PC-9 (cell line): ENCODE data around the gene CACNA1S. TPM values are rescaled to one million over a fixed set of nuclear protein-coding genes. Genes with fewer than 3 reads are reported as not detected.

Experiments
- BruUV-seq: library from RNA; stranded (reverse); fragments of 400-500 nt; replicated peaks from 2 replicates; lab custom pipeline; 2021; lab: Mats Ljungman, UMichigan
- CTCF ChIA-PET: fragments of 300-600 bp; sonication (Branson Sonifier 250); formaldehyde crosslinking; loops from one replicate; lab custom pipeline; 2022; ENCODE audit warnings: antibody characterized with exemption; lab: Charles Lee
- POLR2A ChIA-PET: fragments of 300-600 bp; sonication (Branson Sonifier 250); formaldehyde crosslinking; loops from one replicate; lab custom pipeline; 2022; ENCODE audit warnings: antibody characterized with exemption; ENCODE audit not compliant: unreplicated experiment; lab: Charles Lee
- DNase-seq, 2 experiments: peaks; one replicate each; pipeline versions ENCODE4 v3.0.0 to v3.0.0-alpha.2; 2015 to 2022; ENCODE audit warnings: mixed read lengths in 1 of 2
- H2AFZ ChIP-seq: fragments of 200-600 bp; sonication (generic); 2 replicates; pipeline ENCODE4 v1.8.1; 2017; ENCODE audit warnings: antibody characterized with exemption
- H3F3A ChIP-seq: fragments of 200-600 bp; sonication (generic); 2 replicates; pipeline ENCODE4 v1.8.1; 2017; ENCODE audit warnings: antibody characterized with exemption, mild to moderate bottlenecking, low read depth; ENCODE audit not compliant: insufficient read depth
- H3K27ac ChIP-seq: fragments of 200-600 bp; sonication (generic); 2 replicates; pipeline ENCODE4 v1.6.1; 2016; ENCODE audit warnings: mixed run types
- H3K27me3 ChIP-seq: fragments of 200-600 bp; sonication (generic); 2 replicates; pipeline ENCODE4 v1.6.1; 2016; ENCODE audit warnings: low read depth, mixed run types; ENCODE audit not compliant: insufficient read depth
- H3K36me3 ChIP-seq: fragments of 200-600 bp; sonication (generic); 2 replicates; pipeline ENCODE4 v1.6.1; 2016; ENCODE audit warnings: low read depth, mixed run types
- H3K4me1 ChIP-seq: fragments of 200-600 bp; sonication (generic); replicated peaks from 2 replicates; pipeline ENCODE4 v1.6.1; 2016; ENCODE audit warnings: mixed run types; ENCODE audit not compliant: insufficient read depth
- H3K4me2 ChIP-seq: fragments of 200-600 bp; sonication (generic); 2 replicates; pipeline ENCODE4 v1.6.1; 2017; ENCODE audit warnings: mixed run types
- H3K4me3 ChIP-seq: fragments of 200-600 bp; sonication (generic); 2 replicates; pipeline ENCODE4 v1.6.1; 2016; ENCODE audit warnings: mixed run types
- H3K79me2 ChIP-seq: fragments of 200-600 bp; sonication (generic); 2 replicates; pipeline ENCODE4 v1.6.1; 2017; ENCODE audit warnings: low read depth, mixed run types
- H3K9me2 ChIP-seq: fragments of 200-600 bp; sonication (generic); 2 replicates; pipeline ENCODE4 v1.8.1; 2017; ENCODE audit warnings: mild to moderate bottlenecking; ENCODE audit not compliant: insufficient read depth
- H3K9me3 ChIP-seq: fragments of 200-600 bp; sonication (generic); 2 replicates; pipeline ENCODE4 v1.8.1; 2016; ENCODE audit warnings: low read depth; ENCODE audit not compliant: insufficient read depth
- H4K20me1 ChIP-seq: fragments of 200-600 bp; sonication (generic); 2 replicates; pipeline ENCODE4 v1.8.1; 2017; ENCODE audit not compliant: insufficient read depth
- EZH2 ChIP-seq: fragments of 200-600 bp; sonication (generic); IDR thresholded peaks from 2 replicates; pipeline ENCODE4 v1.8.0; 2017; ENCODE audit warnings: antibody characterized with exemption, low read depth
- intact Hi-C: fragments of 100-400 bp; cut with micrococcal nuclease; formaldehyde crosslinking; loops from one replicate; pipeline ENCODE4 v1.10.0; 2022; ENCODE audit not compliant: unreplicated experiment
- total RNA-seq: library from RNA; stranded (reverse); gene quantifications from 2 replicates; pipeline ENCODE4 v1.2.3, GENCODE V29; 2021
- TF ChIP-seq, protein P1 (sequence below): fragments of 200-600 bp; sonication (generic); conservative IDR thresholded peaks from 2 replicates; pipeline ENCODE4 v1.6.1; 2017; ENCODE audit warnings: mixed run types, antibody characterized with exemption, mild to moderate bottlenecking, moderate library complexity

Gene CACNA1S
- total RNA-seq, 1 experiment from 2014 or later, result not detected

DNA sequence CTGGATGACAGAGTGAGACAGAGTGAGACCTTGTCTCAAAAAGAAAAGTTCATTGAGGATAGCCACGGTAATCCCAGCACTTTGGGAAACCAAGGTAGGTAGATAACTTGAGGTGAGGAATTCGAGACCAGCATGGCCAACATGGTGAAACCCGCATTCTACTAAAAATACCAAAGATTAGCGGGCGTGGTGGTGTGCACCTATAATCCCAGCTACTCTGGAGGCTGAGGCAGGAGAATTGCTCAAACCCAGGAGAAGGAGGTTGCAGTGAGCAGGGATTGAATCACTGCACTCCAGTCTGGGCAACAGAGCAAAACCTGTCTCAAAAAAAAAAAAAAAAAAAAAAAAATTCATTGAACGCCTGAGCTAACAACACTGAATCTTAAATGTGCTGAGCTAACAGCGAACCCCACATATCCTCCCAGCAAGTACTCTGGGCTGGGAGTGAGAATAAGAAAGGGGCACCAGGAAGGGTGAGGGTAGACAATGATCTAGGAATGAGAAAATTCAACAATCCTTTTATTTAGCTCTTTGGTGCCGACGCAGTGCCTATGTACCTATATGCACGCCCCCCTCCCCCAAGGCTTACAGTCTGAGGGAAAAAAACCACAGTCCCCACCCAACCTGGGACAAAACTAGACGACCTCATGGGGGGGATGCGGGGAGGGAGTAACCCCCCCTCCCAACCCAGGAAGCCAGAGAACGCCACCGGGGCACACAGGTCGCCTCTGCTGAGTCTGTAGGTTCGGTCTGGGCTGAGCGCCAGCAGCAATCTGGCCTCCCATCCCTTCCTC, 1.4 kb upstream of the CACNA1S start:
- DNase-seq, result no peak
- ChIA-PET POLR2A (interaction anchor here (0.6 kb wide), 2 partner anchors 33 to 87 kb away, joined by 3 to 7 read pairs; no protein-coding TSS in a partner anchor), CTCF (interaction anchor here (0.6 to 1.6 kb wide), 14 partner anchors 15 to 492 kb away, joined by 3 to 18 read pairs (median 5); no protein-coding TSS in a partner anchor)
- Histone ChIP-seq H3K27me3 (peaks cover 3% of the 10 kb centered on the region; the same call in 1 of the 2 replicates), H2AFZ (no peak overlapping the region), H3K27ac (no peak overlapping the region), H3K9me3 (no peaks in the 10 kb centered on the region), H3K9me2 (no peaks in the 10 kb centered on the region), H3K79me2 (no peaks in the 10 kb centered on the region), H3K4me3 (peak overlapping the region; percentile 60; the same call in 1 of the 2 replicates), H4K20me1 (no peaks in the 10 kb centered on the region), H3K4me1 (no peaks in the 10 kb centered on the region; the same call in 1 of the 2 replicates), H3F3A (no peaks in the 10 kb centered on the region), H3K36me3 (no peaks in the 10 kb centered on the region), H3K4me2 (peak overlapping the region; percentile 76)
- no TSS peak for BruUV-seq
- intact Hi-C loops, result loop anchor here (1.0 to 10.0 kb wide), 6 partner anchors 27 to 559 kb away; partner anchors contain the start of gene KIF14
- TF ChIP-seq, protein P1, sequence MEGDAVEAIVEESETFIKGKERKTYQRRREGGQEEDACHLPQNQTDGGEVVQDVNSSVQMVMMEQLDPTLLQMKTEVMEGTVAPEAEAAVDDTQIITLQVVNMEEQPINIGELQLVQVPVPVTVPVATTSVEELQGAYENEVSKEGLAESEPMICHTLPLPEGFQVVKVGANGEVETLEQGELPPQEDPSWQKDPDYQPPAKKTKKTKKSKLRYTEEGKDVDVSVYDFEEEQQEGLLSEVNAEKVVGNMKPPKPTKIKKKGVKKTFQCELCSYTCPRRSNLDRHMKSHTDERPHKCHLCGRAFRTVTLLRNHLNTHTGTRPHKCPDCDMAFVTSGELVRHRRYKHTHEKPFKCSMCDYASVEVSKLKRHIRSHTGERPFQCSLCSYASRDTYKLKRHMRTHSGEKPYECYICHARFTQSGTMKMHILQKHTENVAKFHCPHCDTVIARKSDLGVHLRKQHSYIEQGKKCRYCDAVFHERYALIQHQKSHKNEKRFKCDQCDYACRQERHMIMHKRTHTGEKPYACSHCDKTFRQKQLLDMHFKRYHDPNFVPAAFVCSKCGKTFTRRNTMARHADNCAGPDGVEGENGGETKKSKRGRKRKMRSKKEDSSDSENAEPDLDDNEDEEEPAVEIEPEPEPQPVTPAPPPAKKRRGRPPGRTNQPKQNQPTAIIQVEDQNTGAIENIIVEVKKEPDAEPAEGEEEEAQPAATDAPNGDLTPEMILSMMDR, result no peak
- no peak for TF ChIP-seq EZH2

DNA sequence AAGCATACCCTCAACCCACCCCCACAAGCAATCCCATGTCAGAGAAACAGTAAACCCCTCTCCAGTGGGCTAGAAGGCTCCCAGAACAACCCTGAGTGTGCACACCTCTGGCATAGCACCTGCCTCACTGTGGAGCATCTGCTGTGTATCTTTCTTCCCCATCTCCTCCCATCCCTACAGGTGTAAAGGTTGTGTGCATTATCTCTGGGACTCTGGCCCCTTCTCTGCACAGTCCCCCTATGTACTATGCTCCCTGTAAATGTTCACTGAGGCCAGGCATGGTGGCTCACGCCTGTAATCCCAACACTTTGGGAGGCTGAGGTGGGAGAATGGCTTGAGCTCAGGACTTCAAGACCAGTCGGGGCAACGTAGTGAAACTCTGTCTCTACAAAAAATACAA, 700 bp upstream of the CACNA1S start:
- no TSS peak for BruUV-seq
- no peaks in the 10 kb centered on the region for H3K36me3 ChIP-seq
- intact Hi-C loops, result loop anchor here (5.0 to 10.0 kb wide), 2 partner anchors 71 to 558 kb away; no protein-coding TSS in a partner anchor
- H2AFZ ChIP-seq, result no peak overlapping the region
- ChIA-PET POLR2A (no interaction called here), CTCF (interaction anchor here (0.7 to 1.6 kb wide), 3 partner anchors 26 to 79 kb away, joined by 4 to 18 read pairs (median 9); no protein-coding TSS in a partner anchor)
- H4K20me1 ChIP-seq, result no peaks in the 10 kb centered on the region
- no peak for DNase-seq
- no peak overlapping the region for H3K27ac ChIP-seq
- H3F3A ChIP-seq, result no peaks in the 10 kb centered on the region
- H3K27me3 ChIP-seq, result peaks cover 3% of the 10 kb centered on the region; the same call in 1 of the 2 replicates
- H3K79me2 ChIP-seq, result no peaks in the 10 kb centered on the region
- H3K9me2 ChIP-seq, result no peaks in the 10 kb centered on the region
- H3K4me1 ChIP-seq, result no peaks in the 10 kb centered on the region; the same call in 1 of the 2 replicates
- TF ChIP-seq, protein P1, result no peak
- TF ChIP-seq EZH2, result no peak
- no peak overlapping the region for H3K4me3 ChIP-seq
- H3K9me3 ChIP-seq, result no peaks in the 10 kb centered on the region
- H3K4me2 ChIP-seq, result no peak overlapping the region

DNA sequence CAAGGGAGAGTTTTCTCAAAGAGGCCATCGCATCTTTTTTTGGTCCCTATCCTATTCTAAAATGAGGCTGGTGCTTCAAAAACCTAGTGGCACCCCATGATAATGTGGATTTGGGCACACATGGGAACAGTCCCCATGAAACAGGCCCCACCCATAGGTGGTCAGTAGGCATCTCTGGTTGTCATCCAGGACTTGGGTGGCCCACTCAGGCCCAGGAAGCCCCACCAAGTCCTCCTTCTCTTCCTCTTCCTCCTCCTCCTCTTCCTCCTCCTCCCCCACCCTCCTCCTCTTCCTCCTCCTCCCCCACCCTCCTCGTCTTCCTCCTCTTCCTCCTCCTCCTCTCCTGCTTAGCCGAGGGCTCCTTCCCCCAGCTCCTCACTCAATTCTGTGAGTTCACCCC, 554 bp downstream of the CACNA1S start:
- no peaks in the 10 kb centered on the region for H3K9me2 ChIP-seq
- no peaks in the 10 kb centered on the region for H3F3A ChIP-seq
- intact Hi-C loops, result loop anchor here (5.0 to 10.0 kb wide), 2 partner anchors 69 to 557 kb away; no protein-coding TSS in a partner anchor
- CTCF ChIA-PET, result interaction anchor here (0.6 to 0.7 kb wide), 2 partner anchors 28 to 324 kb away, joined by 3 to 16 read pairs; no protein-coding TSS in a partner anchor
- H3K4me2 ChIP-seq, result no peak overlapping the region
- H3K27ac ChIP-seq, result no peak overlapping the region
- no peak for DNase-seq
- BruUV-seq, result no TSS peak
- H3K27me3 ChIP-seq, result peaks cover 7% of the 10 kb centered on the region
- H2AFZ ChIP-seq, result no peak overlapping the region
- POLR2A ChIA-PET, result no interaction called here
- TF ChIP-seq, protein P1, result no peak
- TF ChIP-seq EZH2, result no peak
- no peaks in the 10 kb centered on the region for H4K20me1 ChIP-seq
- no peak overlapping the region for H3K4me3 ChIP-seq
- no peaks in the 10 kb centered on the region for H3K9me3 ChIP-seq
- H3K79me2 ChIP-seq, result no peaks in the 10 kb centered on the region
- H3K4me1 ChIP-seq, result no peaks in the 10 kb centered on the region; the same call in 1 of the 2 replicates
- no peaks in the 10 kb centered on the region for H3K36me3 ChIP-seq
